Astrocyte of the hippocampus (primary cell): ENCODE data around the gene CNTNAP5.

ENCODE experiments used
- DNase-seq: peaks from one replicate; pipeline ENCODE4 v3.0.0; 2011; ENCODE audit warnings: low read depth, low spot score

CNTNAP5 gene

GRCh38 chr2:124610141-124610540, 585.1 kb downstream of the CNTNAP5 start:
- DNase-seq = no peak

- DNase-seq = no peak
Measured at GRCh38 chr2:124610866-124611265, 585.8 kb downstream of the CNTNAP5 start.

- DNase-seq = no peak
Measured at GRCh38 chr2:124623560-124623959, 598.5 kb downstream of the CNTNAP5 start.

- DNase-seq = no peak
Measured at GRCh38 chr2:124625561-124625960, 600.5 kb downstream of the CNTNAP5 start.

GRCh38 chr2:124626993-124627392, 601.9 kb downstream of the CNTNAP5 start:
- no peak for DNase-seq

- DNase-seq = no peak
Measured at GRCh38 chr2:124633812-124634211, 608.7 kb downstream of the CNTNAP5 start.

GRCh38 chr2:124639524-124639923, 614.4 kb downstream of the CNTNAP5 start:
- no peak for DNase-seq

GRCh38 chr2:124640221-124640750, 615.2 kb downstream of the CNTNAP5 start:
- no peak for DNase-seq

GRCh38 chr2:124646166-124646815, 621.2 kb downstream of the CNTNAP5 start:
- no peak for DNase-seq

GRCh38 chr2:124647245-124647644, 622.2 kb downstream of the CNTNAP5 start:
- no peak for DNase-seq

GRCh38 chr2:124647663-124648062, 622.6 kb downstream of the CNTNAP5 start:
- DNase-seq = no peak

- DNase-seq = no peak
Measured at GRCh38 chr2:124649001-124649400, 623.9 kb downstream of the CNTNAP5 start.

- DNase-seq = no peak
Measured at GRCh38 chr2:124652099-124652498, 627.0 kb downstream of the CNTNAP5 start.

- DNase-seq = no peak
Measured at GRCh38 chr2:124658373-124658772, 633.3 kb downstream of the CNTNAP5 start.

- DNase-seq = no peak
Measured at GRCh38 chr2:124661558-124661957, 636.5 kb downstream of the CNTNAP5 start.

GRCh38 chr2:124662946-124663644, 638.0 kb downstream of the CNTNAP5 start:
- DNase-seq = no peak

GRCh38 chr2:124663645-124663997, 638.5 kb downstream of the CNTNAP5 start:
- DNase-seq = no peak

GRCh38 chr2:124664363-124664762, 639.3 kb downstream of the CNTNAP5 start:
- no peak for DNase-seq

- no peak for DNase-seq
Measured at GRCh38 chr2:124666976-124667375, 641.9 kb downstream of the CNTNAP5 start.

GRCh38 chr2:124668161-124668560, 643.1 kb downstream of the CNTNAP5 start:
- DNase-seq = no peak

GRCh38 chr2:124670187-124670586, 645.1 kb downstream of the CNTNAP5 start:
- DNase-seq = no peak

- DNase-seq = no peak
Measured at GRCh38 chr2:124678043-124678442, 653.0 kb downstream of the CNTNAP5 start.
